Activated CD8-positive, alpha-beta memory T cell treated with anti-CD3 and anti-CD28 coated beads, Interleukin-2, amount 50 U/mL, for 24 hours (primary cell): ENCODE data around the gene PLCB4.
"Not testable (repeated sequence)": the region's sequence is repeated elsewhere in the genome, so short reads cannot be mapped to it uniquely, and the experiment has no call there.

Source experiments
- DNase-seq: peaks from one replicate; pipeline ENCODE4 v3.0.0-alpha.2; 2020; ENCODE audit errors: extremely low read depth

Gene PLCB4

DNA sequence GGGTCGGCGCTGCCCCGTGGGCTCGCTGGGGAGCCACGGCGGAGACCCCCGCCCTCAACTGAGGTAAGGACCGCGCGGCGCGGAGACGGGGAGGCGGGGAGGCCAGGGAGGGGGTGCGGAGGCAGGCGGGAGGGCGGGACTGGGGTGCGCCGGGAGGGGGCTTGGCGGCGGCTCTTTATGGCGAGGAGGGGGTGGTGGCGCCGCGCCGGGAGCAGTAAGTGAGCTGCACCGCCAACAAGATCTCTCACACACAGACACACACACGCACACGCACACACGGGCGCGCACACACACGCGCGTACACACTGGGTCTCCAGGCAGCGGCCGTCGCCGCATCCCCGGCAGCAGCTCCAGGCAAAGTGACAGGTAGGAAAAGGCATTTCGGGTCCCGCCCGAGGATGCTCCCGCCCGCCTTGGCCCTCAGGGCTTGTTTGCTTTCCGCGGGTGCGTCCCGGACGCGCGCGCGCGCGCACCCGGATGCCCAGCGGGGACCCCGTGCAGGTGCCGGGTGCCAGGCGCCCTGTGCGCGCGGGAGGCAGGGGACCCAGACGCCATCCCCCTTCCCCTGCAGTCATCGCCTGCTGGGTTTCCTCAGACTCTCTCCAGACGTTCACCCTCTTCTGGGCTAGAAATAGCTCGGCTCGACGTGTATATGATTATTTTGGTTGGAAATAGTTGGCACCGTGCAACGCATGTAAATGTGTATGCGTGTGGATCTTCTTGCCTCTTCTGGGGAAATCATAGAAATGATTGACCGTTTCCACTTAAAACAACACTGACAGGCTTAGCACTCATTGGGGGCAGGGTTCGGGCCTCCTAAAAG is at the start of gene PLCB4:
PLCB4 (plus strand) TSS at position 247 of the 823 bp plus-strand sequence. CDS start 238,728 bp downstream, outside the sequence.
- DNase-seq, result no peak

DNA sequence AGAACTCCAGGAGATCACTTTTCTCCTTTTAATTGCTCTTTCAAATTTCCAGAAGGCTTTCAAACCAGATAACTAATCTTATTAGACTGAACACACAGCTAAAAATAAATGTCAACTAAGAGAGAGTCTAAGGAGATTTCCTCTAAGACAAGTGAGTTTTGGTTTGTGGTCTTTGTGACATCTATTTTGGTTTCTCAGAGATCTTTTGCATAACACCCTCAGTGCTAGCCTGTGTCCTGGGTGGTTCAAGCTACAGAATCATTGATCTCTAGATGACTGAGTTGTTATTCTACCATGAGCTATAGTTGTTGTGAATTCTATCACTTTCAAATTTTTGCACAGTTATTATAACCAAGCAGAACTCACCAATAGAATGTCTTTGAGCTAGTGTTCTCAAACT is 49.1 kb upstream of the PLCB4 start:
- DNase-seq, result no peak

DNA sequence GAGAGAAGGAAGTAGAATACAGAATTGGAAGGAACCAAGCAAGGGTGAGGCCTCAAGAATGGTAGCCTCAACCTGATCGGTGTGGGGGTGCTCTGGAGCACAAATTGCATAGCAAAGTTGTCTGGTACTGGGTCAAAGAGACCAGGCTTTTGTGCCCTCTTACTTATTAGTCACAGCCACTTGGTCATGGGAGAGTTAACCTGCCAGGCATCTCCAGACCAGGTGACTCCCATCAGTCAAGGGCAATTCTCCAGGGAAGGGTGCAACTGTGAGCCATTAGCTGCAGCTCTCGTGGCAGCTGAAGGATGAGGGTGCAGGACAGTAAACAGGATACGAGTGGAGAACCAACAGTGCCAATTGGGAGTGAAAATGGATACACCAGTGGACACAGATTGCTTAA is 47.7 kb upstream of the PLCB4 start:
- DNase-seq, result no peak

DNA sequence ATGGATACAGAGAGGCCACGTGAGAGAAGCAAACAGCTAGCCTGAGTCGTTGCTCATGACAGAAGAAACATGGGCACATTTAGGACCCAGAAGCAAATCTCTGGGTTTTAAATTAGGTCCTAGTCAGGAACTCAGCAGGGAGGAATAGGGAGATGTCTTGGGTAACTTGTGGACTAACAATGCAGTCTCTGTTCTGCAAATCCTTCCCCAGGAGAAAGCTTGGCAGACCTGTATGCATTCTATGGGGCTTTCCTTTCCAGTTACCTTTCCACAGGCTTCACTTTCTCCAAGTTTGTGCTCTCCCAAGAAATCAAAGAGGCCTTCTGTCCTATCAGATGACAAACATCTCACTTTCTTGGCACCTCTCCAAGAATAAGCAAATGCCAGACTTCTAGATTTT is 47.2 kb upstream of the PLCB4 start:
- no peak for DNase-seq

DNA sequence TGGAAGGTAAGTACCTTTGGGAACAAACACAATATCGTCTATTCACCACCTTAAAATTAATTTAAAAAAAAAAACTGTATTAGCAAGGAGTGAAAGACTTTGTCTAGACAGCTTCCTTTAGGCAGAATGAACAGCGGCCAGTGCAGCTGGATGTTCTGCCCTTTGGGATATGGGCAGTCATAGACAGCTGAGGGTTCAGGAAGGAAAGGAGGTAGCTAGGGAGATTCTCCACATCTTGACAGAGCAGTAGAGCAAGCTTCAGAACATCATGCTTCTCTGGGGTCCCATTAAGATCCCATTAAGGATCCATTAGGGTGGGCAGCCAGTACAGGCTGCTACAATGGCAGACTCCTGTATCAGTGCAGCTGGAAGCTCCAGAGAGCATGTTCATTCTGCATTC is 46.5 kb upstream of the PLCB4 start:
- DNase-seq, result no peak

DNA sequence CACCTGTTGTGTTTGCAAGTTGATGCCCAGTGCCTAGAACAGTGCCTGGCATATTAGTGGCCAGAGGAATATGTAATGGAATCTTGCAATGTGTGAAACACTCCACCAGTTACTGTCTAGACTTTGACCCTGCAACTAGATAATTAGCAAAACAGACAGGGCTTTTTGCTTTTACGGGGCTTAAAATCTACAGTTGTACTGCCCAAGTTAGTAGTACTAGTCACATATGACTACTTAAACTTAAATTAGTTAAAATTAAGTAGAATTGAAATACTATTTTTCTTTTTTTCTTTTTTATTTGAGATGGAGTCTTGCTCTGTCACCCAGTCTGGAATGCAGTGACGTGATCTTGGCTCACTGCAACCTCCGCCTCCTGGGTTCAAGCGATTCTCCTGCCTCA is 44.3 kb upstream of the PLCB4 start:
- no peak for DNase-seq

DNA sequence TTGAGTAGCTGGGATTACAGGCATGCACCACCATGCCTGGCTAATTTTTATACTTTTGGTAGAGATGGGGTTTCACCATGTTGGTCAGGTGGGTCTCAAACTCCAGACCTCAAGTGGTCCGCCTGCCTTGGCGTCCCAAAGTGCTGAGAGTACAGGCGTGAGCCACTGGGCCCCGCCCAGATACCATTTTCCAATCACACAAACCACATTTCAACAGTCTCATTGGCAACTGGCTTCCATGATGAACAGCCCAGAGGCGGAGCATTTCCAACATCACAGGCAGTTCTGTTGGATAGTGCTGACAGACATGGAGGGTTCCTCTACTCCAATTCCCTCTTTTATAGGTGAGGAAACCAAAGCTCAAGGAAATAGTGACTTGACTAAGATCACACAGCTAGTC is 43.9 kb upstream of the PLCB4 start:
- DNase-seq, result no peak

DNA sequence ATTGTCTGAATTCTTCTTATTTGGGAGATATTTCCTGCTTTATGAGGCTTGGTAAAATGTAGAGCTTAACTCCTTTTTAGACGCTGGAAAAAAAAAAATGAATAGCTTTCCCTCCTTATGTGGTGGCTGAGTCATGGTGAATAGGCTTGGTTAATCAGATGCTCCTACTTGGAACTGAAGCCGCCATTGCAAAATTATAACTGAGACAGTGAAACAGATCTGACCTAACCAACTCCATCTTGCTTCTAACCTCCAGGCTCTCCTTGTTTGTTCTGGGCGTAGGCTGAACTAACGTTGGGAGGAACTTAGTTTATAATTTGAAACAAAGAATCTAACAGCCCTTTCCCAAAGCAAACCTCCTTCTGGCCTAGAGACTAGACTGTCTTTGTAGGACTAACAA is 43.2 kb upstream of the PLCB4 start:
- DNase-seq, result no peak

DNA sequence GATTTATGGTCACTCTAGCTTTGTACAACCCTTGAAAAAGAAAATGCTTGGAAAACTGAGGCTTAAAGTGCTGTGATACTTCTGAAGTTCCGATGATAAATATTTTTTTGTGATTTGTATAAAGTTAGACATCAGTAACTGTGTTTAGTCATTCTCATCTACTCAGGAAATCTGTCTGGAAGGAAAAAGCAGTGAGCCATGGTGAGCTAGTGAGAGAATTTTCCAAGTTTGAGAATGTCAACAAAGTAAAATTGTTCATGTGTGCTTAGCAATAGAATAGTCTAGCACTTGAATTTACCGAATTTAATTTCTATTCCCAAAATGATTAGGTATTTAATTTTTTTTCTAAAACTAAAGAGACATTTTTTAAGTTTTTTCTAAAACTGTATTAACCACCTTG is 41.3 kb upstream of the PLCB4 start:
- no peak for DNase-seq

DNA sequence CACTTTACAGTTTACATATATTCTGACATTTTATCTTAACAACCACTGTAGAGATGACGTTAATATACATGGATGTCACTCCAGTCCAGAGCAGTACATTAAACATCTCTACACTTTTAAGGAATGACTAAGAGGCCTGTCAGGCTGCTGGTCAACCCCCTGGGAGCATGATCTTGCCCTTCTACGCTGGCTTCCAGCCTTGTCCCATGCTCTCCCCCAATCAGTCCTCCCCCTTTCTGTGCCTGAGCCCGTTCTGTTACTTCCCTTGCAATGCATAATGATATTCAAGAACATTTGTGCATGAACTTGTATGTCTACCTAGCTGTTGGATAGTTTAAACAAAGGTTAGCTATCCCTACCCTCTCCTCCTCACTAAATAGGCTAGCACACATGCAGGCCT is 40.5 kb upstream of the PLCB4 start:
- DNase-seq, result no peak

DNA sequence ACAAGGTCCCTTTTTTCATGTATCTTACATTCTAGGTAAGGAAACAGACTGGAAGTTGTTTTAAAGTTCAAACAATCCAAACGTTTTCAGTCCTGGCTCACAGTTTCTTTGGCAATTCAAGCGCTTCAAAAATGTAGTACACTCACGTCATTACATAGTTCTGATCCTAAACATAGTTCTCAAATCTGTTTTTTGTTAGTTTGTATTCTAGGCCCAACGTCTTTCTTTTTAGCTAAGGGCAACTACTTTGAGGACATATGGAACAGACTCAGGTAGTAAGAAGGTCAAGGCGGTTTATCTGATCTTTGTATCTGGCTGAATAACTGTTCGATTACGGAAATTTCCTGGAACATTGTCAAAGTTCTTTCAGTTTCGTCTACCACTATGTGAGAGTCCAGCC is 36.9 kb upstream of the PLCB4 start:
- no peak for DNase-seq

DNA sequence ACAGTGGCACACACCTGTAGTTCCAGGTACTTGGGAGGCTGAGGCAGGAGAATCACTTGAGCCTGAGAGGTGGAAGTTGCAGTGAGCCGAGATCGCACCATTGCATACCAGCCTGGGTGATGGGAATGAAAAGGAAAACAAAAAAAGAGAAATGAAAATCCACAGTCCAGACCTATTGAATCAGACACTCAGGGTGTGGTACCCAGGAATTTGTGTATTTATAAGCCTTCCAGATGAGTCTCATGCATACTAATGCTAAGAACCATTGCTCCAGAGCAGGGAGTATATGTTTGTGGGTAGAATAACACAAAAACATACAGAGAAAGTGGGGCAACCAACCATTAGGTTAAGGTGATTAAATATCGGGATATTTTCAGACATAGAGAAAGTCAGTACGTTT is 36.1 kb upstream of the PLCB4 start:
- DNase-seq, result no peak

DNA sequence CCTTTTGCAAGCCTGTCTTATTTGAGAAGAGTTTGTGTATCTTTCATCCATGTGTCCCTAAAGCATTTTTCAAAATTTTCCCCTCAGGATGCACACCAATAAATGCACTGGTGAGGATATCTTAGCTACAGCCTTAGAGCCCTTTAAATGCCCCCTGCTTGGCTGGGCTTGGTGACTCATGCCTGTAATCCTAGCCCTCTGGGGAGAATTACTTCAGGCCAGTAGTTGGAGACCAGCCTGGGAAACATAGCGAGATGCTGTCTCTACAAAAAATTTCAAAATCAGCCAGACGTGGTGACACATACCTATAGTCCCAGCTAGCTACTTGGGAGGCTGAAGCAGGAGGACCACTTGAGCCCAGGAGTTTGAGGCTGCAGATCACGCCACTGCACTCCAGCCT is 33.8 kb upstream of the PLCB4 start:
- DNase-seq, result no peak

DNA sequence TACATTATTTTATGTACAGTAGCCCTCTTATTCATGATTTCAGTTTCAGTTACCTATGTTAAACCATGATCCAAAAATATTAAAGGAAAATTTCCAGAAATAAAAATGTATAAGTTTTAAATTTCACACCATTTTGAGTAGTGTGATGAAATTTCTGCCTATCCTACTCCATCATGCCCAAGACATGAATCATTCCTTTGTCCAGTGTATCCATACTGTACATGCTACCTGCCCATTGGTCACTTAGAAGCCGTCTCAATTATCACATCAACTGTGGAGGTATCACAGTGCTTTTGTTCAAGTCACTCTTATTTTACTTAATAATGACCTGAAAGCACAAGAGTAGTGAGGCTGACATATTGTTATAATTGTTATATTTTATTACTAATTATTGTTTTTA is 32.3 kb upstream of the PLCB4 start:
- DNase-seq, result no peak

DNA sequence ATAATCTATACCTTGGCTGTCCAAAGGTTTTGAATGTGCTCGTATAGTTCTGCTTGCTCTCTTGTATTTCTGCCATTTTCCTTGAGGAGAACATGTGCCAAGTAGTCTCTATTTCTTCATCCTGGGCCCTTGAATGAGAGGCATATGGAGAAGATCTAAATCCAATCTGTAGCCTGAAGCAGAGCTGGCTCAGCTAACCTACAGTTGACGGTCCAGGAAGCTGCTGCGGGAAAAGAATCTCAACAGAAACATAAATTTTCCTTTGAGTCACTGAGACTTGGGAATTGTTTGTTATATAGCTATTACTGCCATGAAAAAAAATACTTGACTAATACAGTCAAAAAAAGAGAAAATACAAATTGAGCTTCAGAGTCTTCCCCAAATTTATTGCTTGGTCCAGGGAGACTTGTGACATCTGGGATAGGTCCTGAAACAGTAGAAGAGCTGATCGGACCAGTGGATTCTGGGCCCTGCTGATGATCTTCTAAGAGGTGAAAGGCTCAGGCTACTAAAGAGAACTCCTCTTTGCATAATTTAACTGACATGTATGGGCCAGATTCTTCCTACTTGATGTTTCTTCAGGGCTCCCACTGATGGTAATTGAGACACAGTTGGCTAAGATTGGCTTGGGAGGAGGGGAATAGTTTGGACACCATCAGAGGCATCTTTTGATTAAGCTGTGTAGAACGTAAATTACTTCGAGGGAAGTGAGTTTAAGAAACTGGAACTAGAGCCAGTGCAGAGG is 29.9 kb upstream of the PLCB4 start:
- no peak for DNase-seq

DNA sequence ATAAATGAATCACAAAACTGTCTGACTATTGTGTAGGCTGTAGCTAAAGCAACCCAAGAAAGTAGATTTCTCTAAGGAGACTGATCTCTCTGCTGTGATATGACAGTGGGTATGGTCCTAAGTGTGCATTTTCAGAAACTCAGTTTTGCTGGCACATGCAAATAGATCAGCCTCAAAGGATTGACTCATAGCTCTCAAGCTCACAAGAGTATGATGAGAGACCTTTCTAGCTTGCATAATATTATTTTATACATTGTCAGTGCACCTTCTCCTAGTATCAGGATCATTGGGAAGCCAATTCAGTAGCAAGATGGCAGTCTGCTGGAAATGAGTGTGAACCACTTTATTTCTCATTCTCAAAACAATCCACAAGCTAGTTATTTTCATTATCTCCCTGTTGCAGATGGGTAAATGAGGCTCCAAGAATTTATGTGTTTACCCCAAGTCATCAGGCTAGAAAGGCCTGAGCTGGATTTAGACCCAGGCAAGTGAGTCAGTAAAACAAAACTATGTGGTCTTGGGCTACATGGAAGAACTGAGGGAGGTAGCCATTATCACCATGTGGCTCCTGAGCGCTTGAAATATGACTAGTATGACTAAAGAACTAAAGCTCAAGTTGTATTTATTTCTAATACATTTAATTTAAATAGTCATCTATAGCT is 27.9 kb upstream of the PLCB4 start:
- DNase-seq, result no peak

DNA sequence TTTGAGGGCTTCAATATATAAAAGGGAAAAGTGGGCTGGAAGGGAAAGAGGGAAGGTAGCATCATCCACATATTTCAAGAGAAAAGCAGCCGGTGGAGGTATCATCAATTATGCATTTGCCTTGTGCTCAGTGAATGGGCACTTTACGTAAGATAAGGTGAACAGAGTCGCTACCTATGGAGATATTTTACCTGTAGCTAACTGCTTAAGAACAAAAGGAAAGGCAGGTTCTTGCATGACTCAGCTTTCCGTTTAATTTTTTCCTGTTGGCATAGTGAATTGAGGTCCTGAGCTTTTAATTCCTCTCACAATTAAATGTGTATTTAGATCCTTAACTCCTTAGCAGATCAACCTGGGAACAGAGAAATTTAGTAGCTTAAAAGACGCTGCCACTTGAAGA is 25.5 kb upstream of the PLCB4 start:
- DNase-seq, result no peak

DNA sequence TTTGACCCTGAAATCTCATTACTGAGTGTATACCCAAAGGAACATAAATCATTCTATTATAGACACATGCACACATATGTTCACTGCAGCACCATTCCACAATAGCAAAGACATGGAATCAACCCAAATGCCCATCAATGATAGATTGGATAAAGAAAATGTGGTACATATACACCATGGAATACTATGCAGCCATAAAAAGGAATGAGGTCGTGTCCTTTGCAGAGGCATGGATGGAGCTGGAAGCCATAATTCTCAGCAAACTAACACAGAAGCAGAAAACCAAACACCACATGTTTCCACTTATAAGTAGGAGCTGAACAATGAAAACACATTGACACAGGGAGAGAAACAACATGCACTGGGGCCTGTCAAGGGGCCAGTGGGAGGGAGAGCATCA is 21.0 kb upstream of the PLCB4 start:
- DNase-seq, result not testable (repeated sequence)

DNA sequence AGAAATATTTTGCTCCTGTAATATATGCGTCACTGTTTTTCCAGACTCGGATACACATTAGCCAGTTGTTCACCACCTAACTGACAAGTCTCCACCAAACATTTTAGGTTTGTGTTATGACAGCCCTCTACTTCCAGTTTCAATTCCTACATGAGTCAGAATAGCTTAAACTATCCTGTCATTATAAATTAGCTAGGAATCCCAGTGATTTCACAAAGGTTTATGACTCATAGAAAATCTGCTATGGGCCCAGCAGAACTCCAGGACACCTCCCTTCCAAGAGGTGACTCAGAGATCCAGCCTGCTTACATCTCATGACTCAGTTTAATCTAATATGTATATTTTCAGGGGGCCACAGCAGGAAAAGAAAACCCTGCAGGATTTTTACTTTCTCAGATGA is 17.4 kb upstream of the PLCB4 start:
- DNase-seq, result no peak

DNA sequence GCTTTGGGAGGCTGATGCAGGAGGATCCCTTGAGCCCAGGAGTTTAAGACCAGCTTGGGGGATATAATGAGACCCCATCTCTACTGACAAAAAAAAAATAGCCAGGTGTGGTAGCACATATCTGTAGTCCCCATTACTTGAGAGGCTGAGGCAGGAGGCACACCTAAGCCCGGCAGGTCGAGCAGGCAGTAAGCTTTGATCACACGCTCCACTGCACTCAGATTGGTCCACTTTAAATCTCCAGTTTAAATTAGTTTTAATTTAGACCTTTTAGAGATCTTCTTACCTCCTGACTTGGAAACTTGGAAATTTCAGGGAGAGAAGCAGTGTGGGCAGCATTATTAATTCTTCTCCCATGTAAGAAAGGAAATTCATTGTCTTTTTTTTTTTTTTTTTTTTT is 16.8 kb upstream of the PLCB4 start:
- DNase-seq, result no peak

DNA sequence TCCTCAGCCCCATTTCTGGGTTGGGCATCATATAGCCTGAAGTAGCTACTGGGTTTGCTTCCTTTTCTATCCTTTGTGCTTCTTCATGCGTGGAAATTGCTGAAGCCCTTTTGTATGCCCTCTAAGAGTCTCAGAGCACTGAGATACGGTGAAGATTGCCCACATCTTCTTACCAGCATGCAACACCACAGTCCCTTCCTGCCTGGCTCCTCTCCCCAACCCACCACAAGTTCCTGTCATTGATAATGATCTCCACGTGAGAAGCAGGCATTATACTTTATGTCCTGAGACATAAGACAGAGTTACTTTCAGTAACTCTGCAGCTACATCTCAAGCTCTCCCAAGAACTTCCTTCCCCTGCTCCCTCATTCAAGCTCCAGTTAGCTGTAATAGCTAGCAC is 15.8 kb upstream of the PLCB4 start:
- DNase-seq, result no peak

DNA sequence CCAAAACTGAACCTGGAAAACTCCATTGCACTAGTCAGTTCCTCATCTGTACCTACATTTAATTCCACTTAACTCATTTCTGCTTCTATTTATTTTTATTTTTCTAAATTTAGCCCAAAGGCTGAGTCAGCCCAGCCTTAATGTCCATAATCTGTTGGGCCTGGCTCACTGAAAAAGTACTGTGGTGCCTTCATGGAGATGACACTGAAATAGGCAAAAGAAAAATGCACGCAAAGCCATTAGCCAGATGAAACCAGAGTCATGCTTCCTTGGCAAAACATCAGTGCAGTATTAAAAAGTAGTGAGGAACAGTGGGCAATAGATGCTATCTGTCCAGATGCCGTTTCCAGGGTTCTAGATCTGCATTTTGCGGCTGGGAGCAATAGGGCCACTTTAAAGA is 14.7 kb upstream of the PLCB4 start:
- DNase-seq, result no peak

DNA sequence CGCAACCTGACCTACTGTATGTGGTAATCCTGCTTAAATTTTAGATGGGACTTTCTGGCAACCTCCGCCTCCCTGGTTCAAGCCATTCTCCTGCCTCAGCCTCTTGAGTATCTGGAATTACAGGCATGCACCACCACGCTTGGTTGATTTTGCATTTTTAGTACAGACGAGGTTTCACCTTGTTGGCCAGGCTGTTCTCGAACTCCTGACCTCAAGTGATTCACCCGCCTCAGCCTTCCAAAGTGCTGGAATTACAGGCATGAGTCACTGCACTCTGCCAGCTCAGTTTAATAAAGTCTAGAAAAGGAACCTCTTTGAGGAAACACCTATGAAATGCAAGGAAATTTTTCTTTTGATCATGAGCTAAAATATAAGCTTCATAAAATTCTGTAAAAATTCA is 9.0 kb upstream of the PLCB4 start:
- no peak for DNase-seq
